ENCODE data around the gene ARID3C.

ARID3C gene

DNA sequence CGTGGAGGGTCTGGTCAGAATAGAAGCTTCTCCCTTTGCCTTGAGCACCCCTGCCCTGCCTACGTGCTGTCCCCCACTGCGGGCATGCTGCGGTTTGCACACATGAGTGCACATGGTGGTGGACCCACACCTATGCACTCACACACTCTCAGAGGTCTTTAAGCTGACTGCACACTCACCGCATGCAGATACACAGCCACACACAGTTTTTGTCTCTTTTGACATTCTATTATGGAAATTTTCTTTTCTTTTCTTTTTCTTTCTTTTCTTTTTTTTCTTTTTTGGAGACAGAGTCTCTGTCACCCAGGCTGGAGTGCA is 584 bp upstream of the ARID3C start:
- H3K9me3 Mint-ChIP-seq: no peaks in the 10 kb centered on the region

DNA sequence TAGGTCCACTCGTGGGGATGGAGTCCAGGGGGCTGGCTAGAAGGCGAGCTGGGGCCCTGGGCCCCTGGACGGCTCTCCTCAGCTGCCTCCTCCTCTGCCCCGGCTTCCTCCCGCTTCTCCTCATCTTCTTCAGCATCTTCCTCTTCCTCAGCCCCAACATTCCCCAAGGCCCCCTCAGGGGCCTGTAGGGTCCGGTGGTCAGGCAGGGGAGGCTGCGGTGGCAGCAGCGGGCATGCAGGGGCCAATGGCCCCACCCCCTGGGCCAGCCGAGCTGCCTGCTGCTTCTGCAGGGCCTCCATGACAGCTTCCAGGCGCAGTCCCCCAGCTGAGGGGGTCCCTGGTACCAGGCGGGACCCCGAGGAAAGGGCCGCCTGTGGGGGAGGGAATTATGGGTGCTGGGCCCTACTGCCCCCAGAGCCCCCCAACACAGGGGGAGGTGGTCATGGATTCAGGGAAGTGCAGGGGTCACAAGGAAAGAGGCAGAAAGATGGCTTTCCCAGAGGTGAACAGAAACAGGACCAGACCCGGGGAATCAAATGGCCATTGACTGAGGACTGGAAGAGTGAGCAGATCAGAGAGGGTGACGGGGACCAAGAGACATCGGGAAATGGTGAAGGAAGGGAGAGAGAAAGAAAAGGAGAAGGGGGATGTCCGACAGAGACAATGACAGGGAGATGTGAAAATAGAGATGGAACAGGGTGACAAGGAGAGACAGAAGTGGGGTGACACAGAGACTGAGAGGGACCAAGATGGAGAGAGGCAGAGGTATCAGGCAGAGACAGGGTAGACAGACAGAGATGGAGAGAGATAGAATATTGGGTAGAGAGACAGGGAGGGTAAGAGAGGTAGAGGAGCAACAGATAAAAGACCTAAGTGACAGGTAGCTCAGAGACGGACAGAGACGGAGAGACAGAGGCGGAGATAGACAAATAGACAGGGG is 880 bp downstream of the ARID3C start:
- H3K36me3 Mint-ChIP-seq: peaks cover 5 to 10% of the 10 kb centered on the region in 2 donors
- H3K27ac Mint-ChIP-seq: peak overlapping the region; percentile 4
- peaks cover 64 to 74% of the 10 kb centered on the region in 2 donors for H3K27me3 Mint-ChIP-seq

More for the DNA sequence above, 584 bp upstream of the ARID3C start:
- DNase-seq (no peak), ATAC-seq (replicated peaks) (peak; percentile 2 to 8)
- peak overlapping the region; percentile 79 to 83 for H3K4me3 Mint-ChIP-seq
- peaks cover 55 to 63% of the 10 kb centered on the region in 2 donors for H3K27me3 Mint-ChIP-seq
- peak overlapping the region; percentile 40 for H3K27ac Mint-ChIP-seq
- H3K4me1 Mint-ChIP-seq: peaks cover 18 to 25% of the 10 kb centered on the region in 2 donors
- peaks cover 2 to 16% of the 10 kb centered on the region in 2 donors for H3K36me3 Mint-ChIP-seq

DNA sequence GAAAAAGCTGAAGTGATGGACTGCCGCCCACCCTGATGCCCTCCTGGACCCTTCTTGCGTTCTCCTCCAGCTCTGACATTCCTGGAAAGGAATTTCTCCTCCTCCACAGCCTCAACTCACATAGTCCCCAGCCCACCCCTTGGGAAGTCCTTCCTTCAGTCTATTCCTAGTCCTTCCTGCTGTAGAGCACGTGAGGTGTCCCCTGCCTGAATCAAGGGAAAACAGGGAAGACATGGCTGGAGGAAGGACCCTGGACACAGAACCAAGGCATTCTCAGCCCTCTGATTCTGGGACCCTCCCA is 3.7 kb downstream of the ARID3C start:
- Mint-ChIP-seq H3K4me3 (no peak overlapping the region), H3K27ac (no peak overlapping the region), H3K4me1 (peaks cover 25 to 39% of the 10 kb centered on the region in 2 donors), H3K9me3 (peaks cover 0 to 2% of the 10 kb centered on the region in 2 donors), H3K36me3 (peaks cover 2 to 4% of the 10 kb centered on the region in 2 donors), H3K27me3 (peaks cover 69 to 85% of the 10 kb centered on the region in 2 donors)
- ATAC-seq (replicated peaks) (no peak), DNase-seq (no peak)

More for the DNA sequence above, 880 bp downstream of the ARID3C start:
- Mint-ChIP-seq H3K4me1 (peaks cover 22 to 28% of the 10 kb centered on the region in 2 donors), H3K4me3 (peak overlapping the region; percentile 77 to 81), H3K9me3 (peaks cover 0 to 2% of the 10 kb centered on the region in 2 donors)
- DNase-seq (no peak), ATAC-seq (replicated peaks) (peak in 1 of 2 donors; percentile 8)

DNA sequence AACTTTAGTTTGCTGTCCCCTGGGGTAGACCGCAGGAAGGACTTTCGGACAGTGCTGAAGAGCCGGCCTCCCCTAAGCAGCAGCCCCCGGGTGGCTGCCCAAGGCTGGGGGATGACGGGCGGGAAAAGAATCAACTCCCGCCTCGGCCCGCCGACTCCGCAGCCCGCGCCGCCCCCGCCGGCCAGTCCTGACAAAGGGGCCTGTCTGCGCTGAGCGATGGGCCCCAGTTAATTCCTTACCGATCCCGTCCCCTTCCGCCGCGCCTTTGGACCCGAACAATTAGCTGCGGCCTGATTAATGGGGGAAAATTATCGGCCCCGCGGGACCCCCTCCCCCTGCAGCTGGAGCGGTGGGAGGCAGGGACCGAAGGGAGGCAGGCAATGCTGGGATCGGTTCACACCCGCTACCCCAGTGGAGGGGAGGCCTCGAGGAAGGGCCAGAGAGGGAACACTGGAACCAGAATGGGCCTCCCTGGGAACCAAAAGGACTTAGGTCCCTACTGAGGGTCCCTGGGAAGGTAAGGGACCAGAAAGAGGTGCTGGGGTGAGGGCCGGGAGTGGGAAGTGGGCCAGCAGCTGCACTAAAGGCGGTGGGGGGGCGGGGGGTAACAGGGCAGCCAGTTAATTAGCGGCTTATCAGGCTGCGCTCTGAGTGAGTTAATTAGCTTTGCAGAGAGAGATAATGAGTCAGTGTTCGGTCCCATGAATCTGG is 4.2 kb downstream of the ARID3C start:
- Mint-ChIP-seq H3K9me3 (peaks cover 0 to 2% of the 10 kb centered on the region in 2 donors), H3K27me3 (peaks cover 67 to 79% of the 10 kb centered on the region in 2 donors), H3K27ac (no peak overlapping the region)

DNA sequence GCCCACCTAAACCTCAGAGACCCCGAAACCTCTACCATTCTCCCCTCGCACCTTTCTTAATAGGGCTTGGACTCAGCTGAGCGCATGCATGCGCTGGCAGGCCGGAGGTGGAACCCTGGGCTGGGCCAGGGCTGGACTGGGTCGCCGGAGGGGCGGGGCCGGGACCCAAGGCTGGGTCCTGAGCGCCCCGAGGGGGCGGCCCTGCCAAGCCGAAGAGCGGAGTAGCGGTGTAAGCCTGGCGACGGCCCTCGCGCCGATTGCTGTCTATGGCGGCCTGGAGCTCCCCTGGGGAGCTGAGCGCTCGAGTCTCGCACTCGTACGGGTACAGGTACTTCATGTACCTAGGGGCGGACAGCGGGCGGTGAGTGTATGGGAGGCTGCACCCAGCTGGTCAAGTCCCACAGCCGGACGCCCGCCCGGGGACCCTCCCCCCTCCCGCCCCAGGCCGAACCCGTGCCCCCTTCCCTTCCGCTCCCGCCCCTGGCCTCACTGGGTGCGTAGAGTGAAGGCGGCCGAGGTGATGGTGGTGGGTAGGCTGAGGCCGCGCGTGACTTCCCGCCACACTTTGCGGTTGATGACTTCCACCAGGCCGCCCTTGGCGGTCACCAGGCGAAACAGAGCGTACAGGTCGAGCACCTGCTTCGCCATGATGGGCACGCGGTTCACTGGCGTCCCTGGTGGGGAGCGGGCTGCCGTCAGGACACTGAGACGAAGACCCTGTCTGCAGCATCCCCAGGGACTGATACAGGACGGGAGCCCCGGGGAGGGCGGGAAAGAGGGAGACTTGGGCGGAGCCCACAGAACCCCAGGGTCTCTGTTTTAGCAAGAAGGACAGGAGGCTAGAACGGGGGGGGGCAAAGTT is 5.3 kb downstream of the ARID3C start:
- Mint-ChIP-seq H3K4me1 (peaks cover 29 to 44% of the 10 kb centered on the region in 2 donors), H3K4me3 (peak overlapping the region; percentile 56 to 59), H3K9me3 (peaks cover 0 to 2% of the 10 kb centered on the region in 2 donors), H3K27me3 (peaks cover 59 to 70% of the 10 kb centered on the region in 2 donors), H3K36me3 (peaks cover 2 to 4% of the 10 kb centered on the region in 2 donors), H3K27ac (peak overlapping the region; percentile 84)
- DNase-seq (no peak), ATAC-seq (replicated peaks) (no peak)

More for the DNA sequence above, 4.2 kb downstream of the ARID3C start:
- Mint-ChIP-seq H3K4me3 (no peak overlapping the region), H3K4me1 (peaks cover 27 to 44% of the 10 kb centered on the region in 2 donors), H3K36me3 (peaks cover 2 to 4% of the 10 kb centered on the region in 2 donors)
- ATAC-seq (replicated peaks) (no peak), DNase-seq (no peak)

DNA sequence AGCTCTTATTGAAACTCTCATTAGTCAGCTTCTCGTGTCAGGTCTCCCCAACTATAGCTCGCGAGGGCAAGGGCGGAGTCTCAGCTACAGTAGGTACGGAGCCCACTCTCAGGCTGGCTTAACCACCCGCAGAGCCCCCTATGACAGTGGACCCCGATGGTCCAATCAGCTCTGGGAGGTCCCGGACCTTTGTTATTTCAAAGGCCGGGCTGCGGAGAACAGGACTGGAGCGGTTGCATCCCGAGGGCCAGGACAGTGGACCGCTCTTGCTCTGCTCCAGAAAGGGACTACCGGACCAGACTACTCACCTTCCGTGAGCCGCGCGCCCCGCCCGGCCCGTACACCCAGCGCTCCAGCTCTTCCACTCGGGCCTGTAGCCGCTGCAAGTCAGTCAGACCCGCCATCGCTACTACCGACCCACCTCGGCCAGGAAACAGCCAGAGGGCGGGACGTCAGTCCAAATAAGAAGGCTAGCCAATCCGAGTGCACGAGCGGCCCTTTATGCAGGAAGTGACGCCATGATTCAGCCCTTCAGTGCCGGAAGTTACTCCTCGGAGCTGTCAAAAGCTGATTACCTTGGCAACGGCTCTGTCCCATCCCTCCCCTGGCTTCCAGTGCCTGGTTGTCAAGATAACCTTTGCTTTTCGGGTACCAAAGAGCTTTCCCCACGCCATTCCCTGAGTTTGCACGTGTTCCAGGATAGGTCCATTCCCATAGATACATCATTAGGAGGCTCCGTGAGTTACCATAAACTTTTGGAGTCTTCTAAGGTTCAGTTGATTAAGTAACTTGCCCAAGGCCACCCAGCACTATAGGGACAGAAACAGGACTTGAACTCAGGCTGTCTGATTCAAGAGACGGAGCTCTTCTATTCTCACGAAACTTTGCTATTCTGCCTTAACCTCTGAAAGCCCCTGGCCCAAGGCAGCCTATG is 8.5 kb downstream of the ARID3C start, which contains the start of gene DCTN3:
Gene DCTN3, minus strand, starts transcription at position 435 of the 934 bp plus-strand sequence. Its CDS starts 31 bp downstream, at position 404.
- Mint-ChIP-seq H3K27me3 (peaks cover 29 to 38% of the 10 kb centered on the region in 2 donors), H3K27ac (peak within 1 kb of the TSS; percentile 94), H3K4me1 (peaks cover 23 to 34% of the 10 kb centered on the region in 2 donors), H3K9me3 (peaks cover 0 to 2% of the 10 kb centered on the region in 2 donors), H3K4me3 (peak within 1 kb of the TSS; percentile 87 to 96), H3K36me3 (peaks cover 14 to 30% of the 10 kb centered on the region in 2 donors)
- DNase-seq: peak; percentile 86
- peak; percentile 99 to 100 for ATAC-seq (replicated peaks)

DNA sequence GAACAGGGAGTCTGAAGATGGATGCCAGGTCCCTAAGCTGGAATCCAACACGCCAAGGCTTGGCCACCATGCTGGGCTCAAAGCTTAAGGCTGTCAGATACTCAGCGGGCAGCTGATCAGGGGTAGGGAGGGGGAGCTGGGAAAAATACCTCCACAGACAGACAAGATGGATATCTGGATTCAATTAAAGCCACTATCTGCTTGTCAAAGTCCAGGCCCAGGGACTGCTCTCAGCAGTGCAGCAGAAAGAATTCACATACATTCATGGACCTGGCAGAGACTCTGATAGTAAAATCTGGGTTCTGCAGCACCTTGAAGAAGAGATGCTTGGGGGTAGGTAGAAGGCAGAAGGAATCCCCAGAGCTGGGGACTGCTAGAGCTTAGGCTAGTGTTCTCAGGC is 13.7 kb downstream of the ARID3C start:
- Mint-ChIP-seq H3K36me3 (peaks cover 29 to 44% of the 10 kb centered on the region in 2 donors), H3K27me3 (no peaks in the 10 kb centered on the region), H3K27ac (no peak overlapping the region), H3K4me1 (peaks cover 24 to 47% of the 10 kb centered on the region in 2 donors), H3K4me3 (no peak overlapping the region), H3K9me3 (no peaks in the 10 kb centered on the region)
- DNase-seq: no peak
- ATAC-seq (replicated peaks): no peak

DNA sequence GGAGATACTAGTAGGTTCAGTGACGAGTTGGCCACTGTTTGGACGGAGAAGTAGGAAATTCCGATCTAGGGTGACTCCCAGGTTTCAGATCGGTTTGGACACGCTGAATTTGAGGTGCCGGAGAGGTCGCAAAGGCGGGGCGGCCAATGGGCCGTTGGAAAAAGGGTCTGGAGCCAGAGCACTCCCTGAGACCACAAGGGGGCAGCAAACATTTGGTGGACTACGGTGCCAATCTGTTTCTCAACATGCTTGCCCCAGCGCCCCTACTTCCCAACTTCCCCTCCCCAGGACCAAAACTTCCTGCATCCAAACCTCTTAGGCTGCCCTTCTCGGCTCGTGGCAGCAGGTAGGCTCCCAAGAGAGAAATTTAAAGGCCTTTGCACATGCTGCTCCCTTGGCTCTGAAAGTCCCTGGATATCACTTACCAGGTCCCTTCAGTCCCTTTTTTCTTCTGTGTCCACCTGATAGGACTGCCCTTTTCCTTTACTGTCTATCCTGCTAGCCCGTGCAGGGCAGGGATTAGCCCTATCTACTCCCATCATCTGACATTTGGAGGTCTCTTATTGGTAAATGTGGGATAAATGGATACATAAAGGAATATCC is 16.0 kb downstream of the ARID3C start:
- peak; percentile 52 for DNase-seq
- no peaks in the 10 kb centered on the region for H3K9me3 Mint-ChIP-seq
- peak overlapping the region; percentile 93 for H3K4me3 Mint-ChIP-seq
- peaks cover 28 to 38% of the 10 kb centered on the region in 2 donors for H3K36me3 Mint-ChIP-seq
- peak; percentile 65 to 66 for ATAC-seq (replicated peaks)
- H3K27ac Mint-ChIP-seq: peak overlapping the region; percentile 96
- H3K4me1 Mint-ChIP-seq: peaks cover 16 to 34% of the 10 kb centered on the region in 2 donors
- no peaks in the 10 kb centered on the region for H3K27me3 Mint-ChIP-seq

DNA sequence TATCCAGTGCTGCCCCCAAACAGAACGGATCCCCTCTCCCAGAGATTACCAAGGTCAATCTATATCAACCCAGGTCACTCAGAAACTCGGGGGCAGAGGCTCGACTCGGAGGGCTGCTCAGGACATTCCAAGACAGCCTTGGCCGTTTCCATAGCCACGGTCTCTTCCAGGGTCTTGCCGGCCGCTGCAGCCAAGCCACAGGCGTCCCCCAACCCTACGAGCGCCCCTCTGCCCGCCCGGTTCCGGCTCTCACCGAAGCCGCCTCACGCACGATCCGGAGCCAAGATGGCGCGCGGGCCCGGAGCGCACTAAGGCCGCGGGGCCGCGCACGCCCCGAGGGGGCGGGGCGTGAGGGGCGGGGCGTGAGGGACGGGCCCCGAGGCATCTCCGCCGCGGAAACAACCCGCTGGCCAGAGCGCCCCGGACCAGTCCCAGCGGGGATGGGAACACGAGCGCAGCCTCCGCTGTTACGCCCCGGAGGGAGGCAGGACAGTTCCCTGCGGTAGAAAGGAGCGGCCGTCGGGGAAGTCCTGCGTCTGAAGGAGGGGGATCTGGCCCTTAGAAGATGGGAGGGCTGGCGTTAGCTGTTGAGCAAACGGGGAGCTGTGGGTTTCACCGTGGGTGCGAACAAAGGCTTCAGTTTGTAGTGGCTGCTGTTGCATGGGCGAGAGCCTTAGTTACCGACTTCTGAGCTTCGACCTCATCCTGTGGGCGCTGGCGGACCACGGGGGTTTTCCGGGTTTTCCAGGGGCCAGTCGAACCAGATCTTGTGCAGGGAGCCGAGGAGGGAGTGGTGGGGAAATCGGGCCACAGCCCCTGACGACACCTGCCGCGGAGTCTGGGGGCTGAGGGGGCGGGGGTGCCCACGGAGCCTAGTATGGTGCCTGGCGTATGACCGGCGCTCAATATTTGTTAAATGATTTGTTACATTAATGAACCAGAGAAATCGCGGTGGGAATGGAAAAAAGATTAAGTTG is 16.8 kb downstream of the ARID3C start, which contains the start of gene RPP25L:
Gene RPP25L, minus strand, starts transcription at position 287 of the 977 bp plus-strand sequence. CDS start 801 bp downstream, outside the sequence.
- H3K4me3 Mint-ChIP-seq: peak within 1 kb of the TSS; percentile 93
- peak; percentile 79 for DNase-seq
- no peaks in the 10 kb centered on the region for H3K27me3 Mint-ChIP-seq
- ATAC-seq (replicated peaks): peak; percentile 94 to 95
- H3K27ac Mint-ChIP-seq: peak within 1 kb of the TSS; percentile 96
- peaks cover 14 to 34% of the 10 kb centered on the region in 2 donors for H3K4me1 Mint-ChIP-seq
- H3K9me3 Mint-ChIP-seq: no peaks in the 10 kb centered on the region
- peaks cover 27 to 32% of the 10 kb centered on the region in 2 donors for H3K36me3 Mint-ChIP-seq

DNA sequence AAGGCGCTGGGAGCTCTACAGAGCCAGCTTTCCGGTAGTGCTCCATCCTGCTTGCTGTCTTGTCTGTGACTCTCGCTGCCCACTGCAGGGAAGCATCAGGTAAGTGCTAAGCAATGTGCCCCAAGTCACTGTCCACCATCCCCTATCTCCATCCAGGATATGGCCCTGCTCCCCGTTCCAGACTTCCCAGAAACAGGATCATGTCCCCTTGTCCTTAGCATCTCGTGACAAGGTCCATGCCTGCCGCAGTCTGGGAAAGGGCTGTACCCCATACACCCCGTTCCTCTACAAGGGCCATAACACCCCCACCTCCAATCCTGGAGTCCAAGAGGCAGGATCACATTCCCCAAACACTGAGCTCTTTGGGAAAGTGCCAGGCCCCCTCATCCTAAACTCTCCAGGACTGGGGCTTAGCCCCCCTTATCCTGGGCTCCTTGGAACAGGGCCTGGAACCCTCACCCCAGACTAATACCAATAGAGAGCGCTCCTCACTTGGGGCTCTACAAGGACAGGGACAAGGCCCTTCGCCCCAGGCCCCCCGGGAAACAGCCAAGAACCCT is 17.5 kb downstream of the ARID3C start:
- ATAC-seq (replicated peaks): peak; percentile 20 to 23
- peak overlapping the region; percentile 96 for H3K27ac Mint-ChIP-seq

DNA sequence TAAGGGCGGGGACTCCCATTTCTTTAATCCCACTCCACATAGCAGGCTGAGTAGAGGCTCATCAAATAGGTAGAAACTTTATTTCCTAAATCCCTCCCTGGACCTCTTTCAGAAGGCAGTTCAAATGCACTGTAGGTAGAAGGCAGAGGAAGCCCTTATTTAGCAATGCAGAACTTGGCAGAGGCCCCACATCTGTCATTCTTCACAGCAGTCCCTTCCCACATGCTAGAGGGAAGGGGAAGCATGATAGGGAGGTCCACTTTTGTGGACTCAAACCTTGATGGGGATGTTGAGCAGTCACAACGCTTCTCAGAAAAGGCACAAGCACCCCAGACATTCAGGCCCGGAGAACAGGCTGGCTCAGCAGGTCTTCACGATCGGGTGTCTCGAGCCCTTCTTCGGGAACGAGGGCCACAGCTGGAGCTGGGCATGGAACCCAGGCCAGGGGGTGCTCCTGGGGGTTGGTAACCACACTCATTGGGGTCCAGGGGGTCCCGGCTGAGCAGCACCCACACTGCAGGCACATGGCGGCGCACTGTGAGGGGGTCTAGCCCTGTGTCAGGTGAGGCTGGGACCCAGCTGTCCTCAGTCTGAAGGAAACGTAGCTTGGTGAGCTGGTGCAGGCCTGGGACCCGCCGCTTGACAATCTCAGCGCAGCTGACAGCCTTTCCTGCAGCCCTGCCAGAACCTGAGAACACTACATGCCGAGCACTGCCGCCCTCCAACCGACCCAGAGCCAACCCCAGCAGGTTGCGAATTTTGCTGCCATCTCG is 18.2 kb downstream of the ARID3C start:
- H3K36me3 Mint-ChIP-seq: peaks cover 20 to 21% of the 10 kb centered on the region in 2 donors
- peak overlapping the region; percentile 93 for H3K4me3 Mint-ChIP-seq
- ATAC-seq (replicated peaks) (no peak), DNase-seq (no peak)
- no peaks in the 10 kb centered on the region for H3K27me3 Mint-ChIP-seq
- no peaks in the 10 kb centered on the region for H3K9me3 Mint-ChIP-seq
- peaks cover 14 to 34% of the 10 kb centered on the region in 2 donors for H3K4me1 Mint-ChIP-seq
- H3K27ac Mint-ChIP-seq: no peak overlapping the region

More for the DNA sequence above, 17.5 kb downstream of the ARID3C start:
- Mint-ChIP-seq H3K36me3 (peaks cover 23 to 27% of the 10 kb centered on the region in 2 donors), H3K27me3 (no peaks in the 10 kb centered on the region), H3K9me3 (no peaks in the 10 kb centered on the region), H3K4me1 (peaks cover 14 to 34% of the 10 kb centered on the region in 2 donors), H3K4me3 (peak overlapping the region; percentile 93)
- no peak for DNase-seq

Measured in stimulated activated naive B cell treated with anti-CD40 and anti-IgM and Interleukin-4, amounts not matched to agents 10 μg/mL and 1 μg/mL and 100 μg/mL, for 72 hours (primary cell).